HepG2 (cell line): ENCODE measurements around the gene RALY. TPM values are rescaled to one million over a fixed set of nuclear protein-coding genes. Genes with fewer than 3 reads are reported as not detected.

ENCODE experiments used
- ATM ChIP-seq: fragments of 450-650 bp; IDR thresholded peaks from 2 replicates; pipeline ENCODE4 v1.7.1; 2017; ENCODE audit warnings: mild to moderate bottlenecking, borderline replicate concordance
- EED ChIP-seq: sonication (generic); formaldehyde crosslinking; IDR thresholded peaks from 2 replicates; pipeline ENCODE4 v1.5.0; 2020; ENCODE audit warnings: mild to moderate bottlenecking, missing genetic modification reagents
- FOXP1 ChIP-seq, 2 experiments: fragments of 450-650 bp in 1 of 2; IDR thresholded peaks; 2 replicates each; pipeline ENCODE4 v1.6.1; 2017 to 2018; ENCODE audit warnings: antibody characterized with exemption in 1 of 2
- GTF2F1 ChIP-seq: fragments of 150-350 bp; IDR thresholded peaks from 2 replicates; pipeline ENCODE4 v1.6.1; 2014; ENCODE audit warnings: low read length
- GZF1 ChIP-seq: sonication (generic); formaldehyde crosslinking; IDR thresholded peaks from 2 replicates; pipeline ENCODE4 v1.5.1; 2020; ENCODE audit warnings: mild to moderate bottlenecking, missing genetic modification reagents
- KDM2A ChIP-seq: sonication (generic); formaldehyde crosslinking; IDR thresholded peaks from 2 replicates; pipeline ENCODE4 v1.4.0; 2020; ENCODE audit warnings: low read depth, missing genetic modification reagents, borderline replicate concordance
- KMT2B ChIP-seq: IDR thresholded peaks from 2 replicates; pipeline ENCODE4 v1.6.1; 2016; ENCODE audit warnings: missing genetic modification reagents, missing compliant biosample characterization
- MED1 ChIP-seq: sonication (generic); formaldehyde crosslinking; IDR thresholded peaks from 2 replicates; pipeline ENCODE4 v1.4.0; 2020; ENCODE audit warnings: missing genetic modification reagents
- MTA3 ChIP-seq: sonication (generic); formaldehyde crosslinking; IDR thresholded peaks from 2 replicates; pipeline ENCODE4 v1.4.0; 2020; ENCODE audit warnings: missing genetic modification reagents
- PATZ1 ChIP-seq: sonication (generic); formaldehyde crosslinking; IDR thresholded peaks from 2 replicates; pipeline ENCODE4 v1.4.0; 2020; ENCODE audit warnings: missing genetic modification reagents
- SALL2 ChIP-seq: sonication (generic); formaldehyde crosslinking; IDR thresholded peaks from 2 replicates; pipeline ENCODE4 v1.8.1; 2023; ENCODE audit warnings: mild to moderate bottlenecking, missing genetic modification reagents, inconsistent platforms
- SAP130 ChIP-seq: IDR thresholded peaks from 2 replicates; pipeline ENCODE4 v1.6.1; 2016; ENCODE audit warnings: low read depth
- THAP9 ChIP-seq: sonication (generic); formaldehyde crosslinking; IDR thresholded peaks from 2 replicates; pipeline ENCODE4; 2020; ENCODE audit warnings: missing genetic modification reagents, mild to moderate bottlenecking, borderline replicate concordance
- ZBTB43 ChIP-seq: sonication (generic); formaldehyde crosslinking; conservative IDR thresholded peaks from 2 replicates; pipeline ENCODE4 v1.4.0; 2020; ENCODE audit warnings: missing genetic modification reagents
- ZMYM3 ChIP-seq: sonication (generic); formaldehyde crosslinking; IDR thresholded peaks from 2 replicates; pipeline ENCODE4 v1.5.1; 2020; ENCODE audit warnings: mild to moderate bottlenecking, missing genetic modification reagents
- ZNF264 ChIP-seq: sonication (generic); formaldehyde crosslinking; IDR thresholded peaks from 2 replicates; pipeline ENCODE4 v1.4.0; 2020; ENCODE audit warnings: missing genetic modification reagents
- ZNF331 ChIP-seq: sonication (generic); formaldehyde crosslinking; IDR thresholded peaks from 2 replicates; pipeline ENCODE4 v1.4.0; 2020; ENCODE audit warnings: missing genetic modification reagents
- ZNF33A ChIP-seq: sonication (generic); formaldehyde crosslinking; IDR thresholded peaks from 2 replicates; pipeline ENCODE4 v1.5.1; 2020; ENCODE audit warnings: missing genetic modification reagents, mild to moderate bottlenecking, moderate library complexity, borderline replicate concordance
- ZNF703 ChIP-seq: sonication (generic); formaldehyde crosslinking; IDR thresholded peaks from 2 replicates; pipeline ENCODE4 v1.5.1; 2020; ENCODE audit warnings: missing genetic modification reagents, mild to moderate bottlenecking, moderate library complexity, borderline replicate concordance
- ZNF749 ChIP-seq: sonication (generic); formaldehyde crosslinking; IDR thresholded peaks from 2 replicates; pipeline ENCODE4 v1.8.0; 2022; ENCODE audit warnings: mild to moderate bottlenecking, missing genetic modification reagents, moderate library complexity, borderline replicate concordance
- ZNF766 ChIP-seq: sonication (generic); formaldehyde crosslinking; IDR thresholded peaks from 2 replicates; pipeline ENCODE4 v1.5.0; 2020; ENCODE audit warnings: missing genetic modification reagents, borderline replicate concordance
- ZNF839 ChIP-seq: sonication (generic); formaldehyde crosslinking; IDR thresholded peaks from 2 replicates; pipeline ENCODE4 v1.4.0; 2020; ENCODE audit warnings: missing genetic modification reagents, mild to moderate bottlenecking, borderline replicate concordance
- ZNF879 ChIP-seq: sonication (generic); formaldehyde crosslinking; IDR thresholded peaks from 2 replicates; pipeline ENCODE4 v1.8.1; 2023; ENCODE audit warnings: missing genetic modification reagents
- ZNF883 ChIP-seq: sonication (generic); formaldehyde crosslinking; IDR thresholded peaks from 2 replicates; pipeline ENCODE4 v1.5.1; 2020; ENCODE audit warnings: mild to moderate bottlenecking, missing genetic modification reagents; ENCODE audit errors: not compliant biosample characterization
- ZSCAN20 ChIP-seq: sonication (generic); formaldehyde crosslinking; IDR thresholded peaks from 2 replicates; pipeline ENCODE4 v1.4.0; 2020; ENCODE audit warnings: missing genetic modification reagents, mild to moderate bottlenecking, borderline replicate concordance
- polyA plus RNA-seq, 8 experiments: library from polyadenylated mRNA; depleted of rRNA in 3 of 8; stranded (reverse) in 7 of 8; unstranded in 1 of 8; fragments of >200 nt; fragmentation: Illumina TruSeq in 4 of 8; extraction: Trizol in 4 of 8; gene quantifications; 2 replicates each; pipeline versions ENCODE4 v1.2.1 to v1.2.3, GENCODE V29; 2011 to 2016; ENCODE audit warnings: low read depth in 4 of 8, missing spikeins in 1 of 8, mixed read lengths in 1 of 8; ENCODE audit not compliant: insufficient read depth in 1 of 8
- total RNA-seq, 5 experiments: library from RNA; depleted of rRNA; stranded (reverse); fragments of >200 nt; fragmentation: Illumina TruSeq; extraction: Trizol; gene quantifications; 2 replicates each; pipeline ENCODE4 v1.2.3, GENCODE V29; 2016; ENCODE audit warnings: low read depth in 1 of 5

Gene RALY
- total and polyA plus RNA-seq, 2 of the 13 experiments (the other 11 are each of a cell fraction or from before 2014, with no cell fraction given), result 178 to 186 TPM

- peak; percentile 10; the same call in 1 of the 2 replicates for TF ChIP-seq ZBTB43
- peak; percentile 94 for TF ChIP-seq PATZ1 (CRISPR knock-in tag)
- 0 out of 2 replicates have a peak, but pooled peaks have one; percentile 45 for TF ChIP-seq GZF1
- no peak; the same call in 1 of the 2 replicates for TF ChIP-seq ZMYM3
- TF ChIP-seq SAP130 (CRISPR knock-in tag), result peak; percentile 97
- TF ChIP-seq SALL2, result 0 out of 2 replicates have a peak, but pooled peaks have one; percentile 72
- no peak for TF ChIP-seq ATM
- peak; percentile 57; the same call in 1 of the 2 replicates for TF ChIP-seq MED1 (CRISPR knock-in tag)
- TF ChIP-seq FOXP1 (IDR thresholded peaks at IDR 0.05), result no peak
- TF ChIP-seq FOXP1 (CRISPR knock-in tag; IDR thresholded peaks at IDR 0.05), result peak; percentile 21
- TF ChIP-seq ZNF749 (CRISPR knock-in tag), result peak; percentile 71; the same call in 1 of the 2 replicates
- TF ChIP-seq ZNF766, result 0 out of 2 replicates have a peak, but pooled peaks have one; percentile 53
- 0 out of 2 replicates have a peak, but pooled peaks have one; percentile 46 for TF ChIP-seq ZNF264 (CRISPR knock-in tag)
- TF ChIP-seq ZSCAN20 (CRISPR knock-in tag), result no peak
- TF ChIP-seq ZNF839 (CRISPR knock-in tag), result no peak
- no peak; the same call in 1 of the 2 replicates for TF ChIP-seq ZNF879
- TF ChIP-seq MTA3 (CRISPR knock-in tag), result no peak
- TF ChIP-seq EED, result no peak
- 0 out of 2 replicates have a peak, but pooled peaks have one; percentile 54 for TF ChIP-seq GTF2F1
- TF ChIP-seq KDM2A, result peak; percentile 84
- no peak; the same call in 1 of the 2 replicates for TF ChIP-seq ZNF703 (CRISPR knock-in tag)
- peak; percentile 76 for TF ChIP-seq ZNF331
- TF ChIP-seq THAP9 (CRISPR knock-in tag), result peak; percentile 66; the same call in 1 of the 2 replicates
- TF ChIP-seq ZNF33A (CRISPR knock-in tag), result no peak
- peak; percentile 71; the same call in 1 of the 2 replicates for TF ChIP-seq KMT2B (CRISPR knock-in tag)
- TF ChIP-seq ZNF883 (CRISPR knock-in tag), result no peak
Measured at GRCh38 chr20:33992923-33993575, 662 bp upstream of the RALY start (continued).
